HT-29 (cell line): ENCODE data around the gene ABLIM1. TPM values are rescaled to one million over a fixed set of nuclear protein-coding genes. Genes with fewer than 3 reads are reported as not detected.

ENCODE experiments used
- DNase-seq: peaks from one replicate; pipeline ENCODE4 v3.0.0-alpha.2; 2015; ENCODE audit warnings: low spot score
- total RNA-seq: library from RNA; depleted of rRNA; stranded (reverse); fragments of >200 nt; shearing (Covaris generic); gene quantifications from 2 replicates; pipeline ENCODE4 v1.2.3, GENCODE V29; 2014

Gene ABLIM1
- total RNA-seq, 1 experiment from 2014 or later = 45.9 TPM

- DNase-seq = no peak
These were observed 110.6 kb downstream of the ABLIM1 start for GRCh38 chr10:114547514-114547913.

- DNase-seq = no peak
These were observed 111.0 kb downstream of the ABLIM1 start for GRCh38 chr10:114547056-114547455.

- DNase-seq = no peak
These were observed 112.3 kb downstream of the ABLIM1 start for GRCh38 chr10:114545819-114546218.

- DNase-seq = peak; percentile 59
These were observed 113.0 kb downstream of the ABLIM1 start for GRCh38 chr10:114545071-114545470.

- DNase-seq = peak; percentile 30
These were observed 113.9 kb downstream of the ABLIM1 start for GRCh38 chr10:114544045-114544659.

- no peak for DNase-seq
These were observed 114.6 kb downstream of the ABLIM1 start for GRCh38 chr10:114543456-114543855.

GRCh38 chr10:114542373-114542772, 115.7 kb downstream of the ABLIM1 start:
- DNase-seq = no peak

GRCh38 chr10:114541797-114542160, 116.3 kb downstream of the ABLIM1 start:
- no peak for DNase-seq

- DNase-seq = no peak
These were observed 116.8 kb downstream of the ABLIM1 start for GRCh38 chr10:114541081-114541796.

GRCh38 chr10:114540236-114540635, 117.8 kb downstream of the ABLIM1 start:
- DNase-seq = no peak

- no peak for DNase-seq
These were observed 118.5 kb downstream of the ABLIM1 start for GRCh38 chr10:114539623-114540022.

GRCh38 chr10:114538181-114538906, 119.7 kb downstream of the ABLIM1 start:
- peak; percentile 80 for DNase-seq

- no peak for DNase-seq
These were observed 120.3 kb downstream of the ABLIM1 start for GRCh38 chr10:114537736-114538135.

GRCh38 chr10:114534571-114534981, 123.5 kb downstream of the ABLIM1 start:
- DNase-seq = no peak

GRCh38 chr10:114532226-114532625, 125.8 kb downstream of the ABLIM1 start:
- no peak for DNase-seq

- DNase-seq = peak; percentile 95
These were observed 131.4 kb downstream of the ABLIM1 start for GRCh38 chr10:114526504-114527238.

- no peak for DNase-seq
These were observed 132.0 kb downstream of the ABLIM1 start for GRCh38 chr10:114526126-114526503.

- DNase-seq = peak; percentile 57
These were observed 132.6 kb downstream of the ABLIM1 start for GRCh38 chr10:114525368-114525949.

GRCh38 chr10:114523876-114524275, 134.2 kb downstream of the ABLIM1 start:
- DNase-seq = no peak

GRCh38 chr10:114521255-114521654, 136.8 kb downstream of the ABLIM1 start:
- DNase-seq = no peak

- peak; percentile 54 for DNase-seq
These were observed 137.6 kb downstream of the ABLIM1 start for GRCh38 chr10:114520453-114520852.
